Skin epidermis (tissue), 12 donors: Measurements from ENCODE around the gene CIAO1.

ENCODE experiments used
- H3K27ac ChIP-seq, 21 experiments: fragments of 200-600 bp; sonication (generic) in 11 of 21; one replicate each; pipeline ENCODE4 v1.5.0; 2020; ENCODE audit warnings: mild to moderate bottlenecking in 3 of 21, inconsistent platforms in 2 of 21, moderate library complexity in 2 of 21
- H3K4me3 ChIP-seq, 7 experiments: fragments of 200-600 bp; sonication (generic) in 2 of 7; one replicate each; pipeline ENCODE4 v1.5.0; 2020; ENCODE audit warnings: inconsistent platforms in 2 of 7, mild to moderate bottlenecking in 2 of 7, moderate library complexity in 1 of 7

Gene CIAO1

GRCh38 chr2:96317584-96317997 is 51.6 kb downstream of the CIAO1 start:
- H3K27ac ChIP-seq: no peak overlapping the region
- no peak overlapping the region for H3K4me3 ChIP-seq

- peak overlapping the region in 1 of 21 experiments; percentile 30 for H3K27ac ChIP-seq
- H3K4me3 ChIP-seq: no peak overlapping the region
Observed at GRCh38 chr2:96318723-96319122, 52.7 kb downstream of the CIAO1 start.

GRCh38 chr2:96319396-96319795 is 53.4 kb downstream of the CIAO1 start:
- H3K27ac ChIP-seq: peak overlapping the region in 1 of 21 experiments; percentile 30
- peak overlapping the region in 1 of 7 experiments; percentile 9 for H3K4me3 ChIP-seq

- Histone ChIP-seq H3K4me3 (peak overlapping the region in 6 of 7 experiments; percentile 9 to 58 (median 42)), H3K27ac (peak overlapping the region in 1 of 21 experiments; percentile 37)
Observed at GRCh38 chr2:96320326-96320725, 54.3 kb downstream of the CIAO1 start.

- peak overlapping the region in 20 of 21 experiments; percentile 34 to 86 (median 72) for H3K27ac ChIP-seq
- peak overlapping the region; percentile 36 to 58 (median 51) for H3K4me3 ChIP-seq
Observed at GRCh38 chr2:96320728-96321622, 55.0 kb downstream of the CIAO1 start.
